A549 (cell line): ENCODE results near the gene CEBPZOS.

Experiments
- CEBPB ChIP-seq, 2 experiments: fragments of >200 bp in 1 of 2; sonication (Bioruptor Twin) in 1 of 2; formaldehyde crosslinking in 1 of 2; IDR thresholded peaks; 2 replicates each; pipeline ENCODE4 v1.6.1; 2012 to 2016
- SREBF2 ChIP-seq: fragments of 450-650 bp; IDR thresholded peaks from 2 replicates; pipeline ENCODE4 v1.6.1; 2014; ENCODE audit warnings: mild to moderate bottlenecking, moderate library complexity
- TF ChIP-seq, protein P1 (sequence below): fragments of 250-450 bp; sonication (Bioruptor Pico); IDR thresholded peaks from 2 replicates; pipeline ENCODE4 v1.5.0; 2020; ENCODE audit warnings: low read depth, mild to moderate bottlenecking, moderate library complexity
- TF ChIP-seq, protein P2 (sequence below): IDR thresholded peaks from 2 replicates; pipeline ENCODE4 v1.6.1; 2012; ENCODE audit warnings: low read depth, borderline replicate concordance
- TF ChIP-seq, protein P3 (sequence below): fragments of 150-350 bp; IDR thresholded peaks from 2 replicates; pipeline ENCODE4 v1.6.1; 2014; ENCODE audit warnings: low read depth, mild to moderate bottlenecking, low read length

DNA sequence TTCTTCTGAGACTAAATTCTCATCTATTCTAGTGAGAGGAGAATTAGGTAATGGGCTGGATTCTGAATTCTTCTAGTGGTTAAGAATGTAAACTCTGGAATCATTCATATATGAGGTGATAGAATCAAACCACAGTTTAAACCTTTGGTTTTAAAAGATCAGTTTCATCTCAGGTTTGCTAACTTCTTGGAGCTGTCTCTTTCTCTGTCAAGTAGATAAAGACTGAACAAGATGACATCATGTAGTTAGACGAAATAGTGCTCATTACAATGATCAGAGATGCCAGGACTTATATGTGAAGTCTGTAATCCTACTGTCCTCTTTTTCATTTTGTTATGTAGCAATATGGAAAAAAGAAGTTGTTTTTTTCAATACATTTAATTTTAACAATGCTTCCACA is 4.9 kb downstream of the CEBPZOS start:
- TF ChIP-seq CEBPB (IDR thresholded peaks at IDR 0.05) (no peak), SREBF2 (no peak)
- TF ChIP-seq, protein P1, sequence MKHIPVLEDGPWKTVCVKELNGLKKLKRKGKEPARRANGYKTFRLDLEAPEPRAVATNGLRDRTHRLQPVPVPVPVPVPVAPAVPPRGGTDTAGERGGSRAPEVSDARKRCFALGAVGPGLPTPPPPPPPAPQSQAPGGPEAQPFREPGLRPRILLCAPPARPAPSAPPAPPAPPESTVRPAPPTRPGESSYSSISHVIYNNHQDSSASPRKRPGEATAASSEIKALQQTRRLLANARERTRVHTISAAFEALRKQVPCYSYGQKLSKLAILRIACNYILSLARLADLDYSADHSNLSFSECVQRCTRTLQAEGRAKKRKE (CRISPR knock-in tag), result no peak
- TF ChIP-seq, protein P2, sequence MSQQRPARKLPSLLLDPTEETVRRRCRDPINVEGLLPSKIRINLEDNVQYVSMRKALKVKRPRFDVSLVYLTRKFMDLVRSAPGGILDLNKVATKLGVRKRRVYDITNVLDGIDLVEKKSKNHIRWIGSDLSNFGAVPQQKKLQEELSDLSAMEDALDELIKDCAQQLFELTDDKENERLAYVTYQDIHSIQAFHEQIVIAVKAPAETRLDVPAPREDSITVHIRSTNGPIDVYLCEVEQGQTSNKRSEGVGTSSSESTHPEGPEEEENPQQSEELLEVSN, result no peak
- TF ChIP-seq, protein P3, sequence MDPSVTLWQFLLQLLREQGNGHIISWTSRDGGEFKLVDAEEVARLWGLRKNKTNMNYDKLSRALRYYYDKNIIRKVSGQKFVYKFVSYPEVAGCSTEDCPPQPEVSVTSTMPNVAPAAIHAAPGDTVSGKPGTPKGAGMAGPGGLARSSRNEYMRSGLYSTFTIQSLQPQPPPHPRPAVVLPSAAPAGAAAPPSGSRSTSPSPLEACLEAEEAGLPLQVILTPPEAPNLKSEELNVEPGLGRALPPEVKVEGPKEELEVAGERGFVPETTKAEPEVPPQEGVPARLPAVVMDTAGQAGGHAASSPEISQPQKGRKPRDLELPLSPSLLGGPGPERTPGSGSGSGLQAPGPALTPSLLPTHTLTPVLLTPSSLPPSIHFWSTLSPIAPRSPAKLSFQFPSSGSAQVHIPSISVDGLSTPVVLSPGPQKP, result no peak
